Activated CD8-positive, alpha-beta T cell treated with anti-CD3 and anti-CD28 coated beads for 36 hours (primary cell): Measurements from ENCODE around the gene CDRT15. TPM values are rescaled to one million over a fixed set of nuclear protein-coding genes. Genes with fewer than 3 reads are reported as not detected.
A peak's percentile ranks its signal among the peaks of the same experiment; 100 is the strongest.

Experiments
- ATAC-seq: fragments of 200-7000 bp; cut with Tn5 transposase; one replicate; pipeline ENCODE4 v1.10.0; 2021; ENCODE audit warnings: mild to moderate bottlenecking, moderate library complexity
- CTCF ChIA-PET: fragments of 350-600 bp; sonication (Branson Sonifier 250); formaldehyde crosslinking; loops from one replicate; lab custom pipeline; 2021; ENCODE audit warnings: antibody characterized with exemption; lab: Charles Lee
- POLR2A ChIA-PET: fragments of 350-600 bp; sonication (Branson Sonifier 250); formaldehyde crosslinking; loops from one replicate; lab custom pipeline; 2021; ENCODE audit warnings: antibody characterized with exemption; lab: Charles Lee
- DNase-seq: peaks from one replicate; pipeline ENCODE4 v3.0.0-alpha.2; 2020
- H3K27ac Mint-ChIP-seq: one replicate; pipeline ENCODE4 v1.8.0; 2021; ENCODE audit warnings: mild to moderate bottlenecking, mixed read lengths
- H3K27me3 Mint-ChIP-seq: one replicate; pipeline ENCODE4 v1.8.0; 2021; ENCODE audit warnings: mixed read lengths
- H3K36me3 Mint-ChIP-seq: one replicate; pipeline ENCODE4 v1.8.0; 2021; ENCODE audit warnings: low read depth, mixed read lengths
- H3K4me1 Mint-ChIP-seq: one replicate; pipeline ENCODE4 v1.8.0; 2021; ENCODE audit warnings: low read depth, mixed read lengths
- H3K4me3 Mint-ChIP-seq: one replicate; pipeline ENCODE4 v1.8.0; 2021; ENCODE audit warnings: mild to moderate bottlenecking, moderate library complexity, mixed read lengths
- H3K9me3 Mint-ChIP-seq: one replicate; pipeline ENCODE4 v1.8.0; 2021; ENCODE audit warnings: mixed read lengths
- intact Hi-C: fragments of 100-400 bp; cut with micrococcal nuclease; formaldehyde crosslinking; loops from one replicate; pipeline ENCODE4 v1.10.0; 2022
- total RNA-seq, 2 experiments: library from RNA; stranded (reverse); gene quantifications; one replicate each; pipeline ENCODE4 v1.2.3, GENCODE V29; 2021
- TF ChIP-seq, protein P1 (sequence below): fragments of 200-600 bp; IDR thresholded peaks from one replicate; pipeline ENCODE4 v1.8.0; 2022; ENCODE audit warnings: antibody characterized with exemption, mild to moderate bottlenecking

CDRT15 gene
- total RNA-seq, 2 experiments from 2014 or later, result not detected

- TF ChIP-seq, protein P1, sequence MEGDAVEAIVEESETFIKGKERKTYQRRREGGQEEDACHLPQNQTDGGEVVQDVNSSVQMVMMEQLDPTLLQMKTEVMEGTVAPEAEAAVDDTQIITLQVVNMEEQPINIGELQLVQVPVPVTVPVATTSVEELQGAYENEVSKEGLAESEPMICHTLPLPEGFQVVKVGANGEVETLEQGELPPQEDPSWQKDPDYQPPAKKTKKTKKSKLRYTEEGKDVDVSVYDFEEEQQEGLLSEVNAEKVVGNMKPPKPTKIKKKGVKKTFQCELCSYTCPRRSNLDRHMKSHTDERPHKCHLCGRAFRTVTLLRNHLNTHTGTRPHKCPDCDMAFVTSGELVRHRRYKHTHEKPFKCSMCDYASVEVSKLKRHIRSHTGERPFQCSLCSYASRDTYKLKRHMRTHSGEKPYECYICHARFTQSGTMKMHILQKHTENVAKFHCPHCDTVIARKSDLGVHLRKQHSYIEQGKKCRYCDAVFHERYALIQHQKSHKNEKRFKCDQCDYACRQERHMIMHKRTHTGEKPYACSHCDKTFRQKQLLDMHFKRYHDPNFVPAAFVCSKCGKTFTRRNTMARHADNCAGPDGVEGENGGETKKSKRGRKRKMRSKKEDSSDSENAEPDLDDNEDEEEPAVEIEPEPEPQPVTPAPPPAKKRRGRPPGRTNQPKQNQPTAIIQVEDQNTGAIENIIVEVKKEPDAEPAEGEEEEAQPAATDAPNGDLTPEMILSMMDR, result no peak
- H3K27ac Mint-ChIP-seq, result peak overlapping the region; percentile 80
- POLR2A ChIA-PET, result no interaction called here
- CTCF ChIA-PET, result interaction anchor here (1.0 to 1.1 kb wide), 2 partner anchors 100 to 111 kb away, joined by 3 read pairs; partner anchors contain the start of gene HS3ST3B1
- no peaks in the 10 kb centered on the region for H3K27me3 Mint-ChIP-seq
- peak; percentile 48 for ATAC-seq
- no peak overlapping the region for H3K4me3 Mint-ChIP-seq
- peak; percentile 71 for DNase-seq
- H3K36me3 Mint-ChIP-seq, result peaks cover 36% of the 10 kb centered on the region
- H3K4me1 Mint-ChIP-seq, result peaks cover 97% of the 10 kb centered on the region
- no peaks in the 10 kb centered on the region for H3K9me3 Mint-ChIP-seq
- intact Hi-C loops, result loop anchor here (10.0 kb wide), 2 partner anchors 87 to 137 kb away; partner anchors contain the start of gene COX10
These were observed 35.4 kb downstream of the CDRT15 start for GRCh38 chr17:14201021-14201987.

GRCh38 chr17:14200354-14200753, 36.3 kb downstream of the CDRT15 start:
- ATAC-seq (no peak), DNase-seq (no peak)
- CTCF ChIA-PET, result interaction anchor here (1.1 kb wide), 1 partner anchor 101 kb away, joined by 3 read pairs; the partner anchor contains the start of gene HS3ST3B1

GRCh38 chr17:14199601-14200000, 37.1 kb downstream of the CDRT15 start:
- H3K4me1 Mint-ChIP-seq, result peaks cover 97% of the 10 kb centered on the region
- POLR2A ChIA-PET, result interaction anchor here (1.1 to 1.2 kb wide), 2 partner anchors 101 to 109 kb away, joined by 3 to 6 read pairs; partner anchors contain the start of gene HS3ST3B1
- H3K9me3 Mint-ChIP-seq, result no peaks in the 10 kb centered on the region
- CTCF ChIA-PET, result no interaction called here
- DNase-seq (no peak), ATAC-seq (no peak)
- intact Hi-C loops, result loop anchor here (5.0 kb wide), 1 partner anchor 103 kb away; the partner anchor contains the start of gene HS3ST3B1
- TF ChIP-seq, protein P1, result no peak
- no peaks in the 10 kb centered on the region for H3K27me3 Mint-ChIP-seq
- H3K36me3 Mint-ChIP-seq, result peaks cover 43% of the 10 kb centered on the region
- H3K27ac Mint-ChIP-seq, result no peak overlapping the region
- H3K4me3 Mint-ChIP-seq, result no peak overlapping the region

More at GRCh38 chr17:14200354-14200753, 36.3 kb downstream of the CDRT15 start:
- Mint-ChIP-seq H3K4me1 (peaks cover 97% of the 10 kb centered on the region), H3K27me3 (no peaks in the 10 kb centered on the region), H3K27ac (peak overlapping the region; percentile 80), H3K4me3 (no peak overlapping the region), H3K9me3 (no peaks in the 10 kb centered on the region), H3K36me3 (peaks cover 43% of the 10 kb centered on the region)
- intact Hi-C loops, result loop anchor here (10.0 kb wide), 2 partner anchors 86 to 136 kb away; partner anchors contain the start of gene COX10
- POLR2A ChIA-PET, result interaction anchor here (1.2 kb wide), 1 partner anchor 101 kb away, joined by 6 read pairs; the partner anchor contains the start of gene HS3ST3B1
- TF ChIP-seq, protein P1, result no peak

- DNase-seq, result no peak
- Mint-ChIP-seq H3K4me3 (no peak overlapping the region), H3K9me3 (no peaks in the 10 kb centered on the region), H3K36me3 (peaks cover 38% of the 10 kb centered on the region), H3K27me3 (no peaks in the 10 kb centered on the region), H3K27ac (peak overlapping the region; percentile 28), H3K4me1 (peaks cover 91% of the 10 kb centered on the region)
- TF ChIP-seq, protein P1, result no peak
- ChIA-PET POLR2A (interaction anchor here (0.9 kb wide), 1 partner anchor 8 kb away, joined by 3 read pairs; no protein-coding TSS in a partner anchor), CTCF (interaction anchor here (0.9 kb wide), 1 partner anchor 71 kb away, joined by 3 read pairs; no protein-coding TSS in a partner anchor)
- intact Hi-C loops, result loop anchor here (5.0 kb wide), 1 partner anchor 104 kb away; the partner anchor contains the start of gene HS3ST3B1
- no peak for ATAC-seq
These were observed 38.1 kb downstream of the CDRT15 start for GRCh38 chr17:14198575-14198974.
